Smooth muscle cell (in vitro differentiated cells): ENCODE data around the gene SDK1. TPM values are rescaled to one million over a fixed set of nuclear protein-coding genes. Genes with fewer than 3 reads are reported as not detected.

Experiments used
- DNase-seq: peaks from one replicate; lab custom pipeline; 2025; ENCODE audit not compliant: unreplicated experiment; lab: John Stamatoyannopoulos, UW
- H2AFZ ChIP-seq: fragments of 200-600 bp; sonication (generic); 2 replicates; pipeline ENCODE4 v1.6.0; 2016; ENCODE audit warnings: antibody characterized with exemption, low read depth, mild to moderate bottlenecking
- H3F3A ChIP-seq: fragments of 200-600 bp; sonication (generic); 2 replicates; pipeline ENCODE4 v1.6.0; 2017; ENCODE audit warnings: antibody characterized with exemption, low read depth
- H3K27ac ChIP-seq: fragments of 200-600 bp; sonication (generic); 2 replicates; pipeline ENCODE4 v1.5.1; 2016; ENCODE audit warnings: low read depth, mild to moderate bottlenecking
- H3K27me3 ChIP-seq: fragments of 200-600 bp; sonication (generic); 2 replicates; pipeline ENCODE4 v1.6.1; 2016; ENCODE audit warnings: low read depth, mild to moderate bottlenecking
- H3K36me3 ChIP-seq: fragments of 200-600 bp; sonication (generic); 2 replicates; pipeline ENCODE4 v1.5.1; 2016; ENCODE audit warnings: low read depth
- H3K4me1 ChIP-seq: fragments of 200-600 bp; sonication (generic); 2 replicates; pipeline ENCODE4 v1.5.1; 2016; ENCODE audit warnings: low read depth
- H3K4me2 ChIP-seq: fragments of 200-600 bp; sonication (generic); 2 replicates; pipeline ENCODE4 v1.6.0; 2016; ENCODE audit warnings: mild to moderate bottlenecking
- H3K4me3 ChIP-seq: fragments of 200-600 bp; sonication (generic); 2 replicates; pipeline ENCODE4 v1.5.1; 2016; ENCODE audit warnings: mild to moderate bottlenecking
- H3K79me2 ChIP-seq: fragments of 200-600 bp; sonication (generic); 2 replicates; pipeline ENCODE4 v1.6.0; 2016; ENCODE audit warnings: low read depth, mild to moderate bottlenecking
- H3K9ac ChIP-seq: fragments of 200-600 bp; sonication (generic); 2 replicates; pipeline ENCODE4 v1.6.0; 2016; ENCODE audit warnings: low read depth
- H3K9me3 ChIP-seq: fragments of 200-600 bp; sonication (generic); replicated peaks from 2 replicates; pipeline ENCODE4 v1.5.1; 2016; ENCODE audit warnings: low read depth
- H4K20me1 ChIP-seq: fragments of 200-600 bp; sonication (generic); 2 replicates; pipeline ENCODE4 v1.6.0; 2016; ENCODE audit warnings: low read depth
- WGBS: methylation state at CpG from one replicate; pipeline ENCODE4 v1.1.7; 2016; ENCODE audit warnings: low lambda C conversion rate; 5-methylcytosine and 5-hydroxymethylcytosine counted together
- polyA plus RNA-seq: library from polyadenylated mRNA; unstranded; fragments of >200 nt; fragmentation: Nextera tagmentation; extraction: Ambion mirVana; gene quantifications from 2 replicates; pipeline ENCODE4 v1.2.1, GENCODE V29; 2016
- total RNA-seq: library from RNA; depleted of rRNA; stranded (reverse); fragments of >200 nt; gene quantifications from 2 replicates; pipeline ENCODE4 v1.2.3, GENCODE V29; 2014
- TF ChIP-seq, protein P1 (sequence below): fragments of 200-600 bp; sonication (generic); IDR thresholded peaks from 2 replicates; pipeline ENCODE4 v1.5.1; 2017; ENCODE audit warnings: borderline replicate concordance, mild to moderate bottlenecking, antibody characterized with exemption; ENCODE audit not compliant: insufficient read depth, poor library complexity, severe bottlenecking

The SDK1 gene
- total and polyA plus RNA-seq, 2 experiments from 2014 or later: 1.1 to 2.5 TPM

DNA sequence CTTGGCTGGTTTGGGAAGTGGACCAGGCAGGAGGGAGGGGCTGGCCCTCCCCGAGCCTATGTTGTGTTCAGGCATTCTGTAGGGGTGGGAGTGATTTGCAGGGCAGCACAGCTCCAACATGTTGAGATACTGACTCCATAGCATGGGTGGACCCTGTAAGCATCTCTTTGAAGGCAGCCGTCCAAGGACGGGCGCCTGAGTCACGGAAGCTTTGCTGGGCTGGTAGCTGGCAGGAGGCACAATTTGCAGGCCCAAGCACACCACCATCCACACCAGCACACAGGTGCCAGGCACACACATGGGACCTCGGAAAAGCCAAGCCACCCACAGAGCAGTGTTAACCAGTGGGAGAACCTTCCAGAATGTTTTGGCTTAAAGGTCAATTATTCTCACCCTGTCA lies 875.9 kb downstream of the SDK1 start:
- no peaks in the 10 kb centered on the region for H3K9me3 ChIP-seq
- H3K27ac ChIP-seq: no peak overlapping the region
- WGBS: 96% methylated on average over 6 of the region's 6 CpGs
- no peaks in the 10 kb centered on the region for H3F3A ChIP-seq
- H3K4me2 ChIP-seq: no peak overlapping the region
- TF ChIP-seq, protein P1, sequence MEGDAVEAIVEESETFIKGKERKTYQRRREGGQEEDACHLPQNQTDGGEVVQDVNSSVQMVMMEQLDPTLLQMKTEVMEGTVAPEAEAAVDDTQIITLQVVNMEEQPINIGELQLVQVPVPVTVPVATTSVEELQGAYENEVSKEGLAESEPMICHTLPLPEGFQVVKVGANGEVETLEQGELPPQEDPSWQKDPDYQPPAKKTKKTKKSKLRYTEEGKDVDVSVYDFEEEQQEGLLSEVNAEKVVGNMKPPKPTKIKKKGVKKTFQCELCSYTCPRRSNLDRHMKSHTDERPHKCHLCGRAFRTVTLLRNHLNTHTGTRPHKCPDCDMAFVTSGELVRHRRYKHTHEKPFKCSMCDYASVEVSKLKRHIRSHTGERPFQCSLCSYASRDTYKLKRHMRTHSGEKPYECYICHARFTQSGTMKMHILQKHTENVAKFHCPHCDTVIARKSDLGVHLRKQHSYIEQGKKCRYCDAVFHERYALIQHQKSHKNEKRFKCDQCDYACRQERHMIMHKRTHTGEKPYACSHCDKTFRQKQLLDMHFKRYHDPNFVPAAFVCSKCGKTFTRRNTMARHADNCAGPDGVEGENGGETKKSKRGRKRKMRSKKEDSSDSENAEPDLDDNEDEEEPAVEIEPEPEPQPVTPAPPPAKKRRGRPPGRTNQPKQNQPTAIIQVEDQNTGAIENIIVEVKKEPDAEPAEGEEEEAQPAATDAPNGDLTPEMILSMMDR: no peak
- no peaks in the 10 kb centered on the region for H3K36me3 ChIP-seq
- no peaks in the 10 kb centered on the region for H3K27me3 ChIP-seq
- H3K79me2 ChIP-seq: no peaks in the 10 kb centered on the region
- no peak for DNase-seq
- no peaks in the 10 kb centered on the region for H3K4me1 ChIP-seq
- no peak overlapping the region for H2AFZ ChIP-seq
- H4K20me1 ChIP-seq: no peaks in the 10 kb centered on the region
- H3K9ac ChIP-seq: no peak overlapping the region
- no peak overlapping the region for H3K4me3 ChIP-seq

DNA sequence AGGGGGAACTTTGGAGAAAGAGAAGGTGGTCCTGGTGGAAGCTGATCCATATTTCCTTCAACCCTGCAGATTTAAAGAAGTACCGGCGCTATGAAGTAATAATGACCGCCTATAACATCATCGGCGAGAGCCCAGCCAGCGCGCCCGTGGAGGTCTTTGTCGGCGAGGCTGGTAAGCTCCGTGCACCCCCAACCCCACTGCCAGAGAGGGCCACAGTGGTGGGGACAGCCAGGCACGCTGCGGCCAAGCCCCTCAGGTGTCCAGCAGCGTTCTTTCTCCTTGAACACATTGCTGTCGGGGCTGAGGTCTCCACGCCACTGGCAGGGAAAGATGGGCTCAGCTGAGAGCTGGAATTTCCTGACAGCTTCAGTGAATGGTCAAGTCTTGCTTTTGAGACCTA lies 877.4 kb downstream of the SDK1 start:
- no peak overlapping the region for H2AFZ ChIP-seq
- DNase-seq: no peak
- no peaks in the 10 kb centered on the region for H3K79me2 ChIP-seq
- H3K4me3 ChIP-seq: no peak overlapping the region
- H3K4me1 ChIP-seq: no peaks in the 10 kb centered on the region
- H3K27me3 ChIP-seq: no peaks in the 10 kb centered on the region
- H3K9me3 ChIP-seq: no peaks in the 10 kb centered on the region
- H3K4me2 ChIP-seq: no peak overlapping the region
- TF ChIP-seq, protein P1: no peak
- no peaks in the 10 kb centered on the region for H3K36me3 ChIP-seq
- no peaks in the 10 kb centered on the region for H4K20me1 ChIP-seq
- WGBS: 97% methylated on average over 16 of the region's 16 CpGs
- no peak overlapping the region for H3K27ac ChIP-seq
- no peak overlapping the region for H3K9ac ChIP-seq
- H3F3A ChIP-seq: no peaks in the 10 kb centered on the region

DNA sequence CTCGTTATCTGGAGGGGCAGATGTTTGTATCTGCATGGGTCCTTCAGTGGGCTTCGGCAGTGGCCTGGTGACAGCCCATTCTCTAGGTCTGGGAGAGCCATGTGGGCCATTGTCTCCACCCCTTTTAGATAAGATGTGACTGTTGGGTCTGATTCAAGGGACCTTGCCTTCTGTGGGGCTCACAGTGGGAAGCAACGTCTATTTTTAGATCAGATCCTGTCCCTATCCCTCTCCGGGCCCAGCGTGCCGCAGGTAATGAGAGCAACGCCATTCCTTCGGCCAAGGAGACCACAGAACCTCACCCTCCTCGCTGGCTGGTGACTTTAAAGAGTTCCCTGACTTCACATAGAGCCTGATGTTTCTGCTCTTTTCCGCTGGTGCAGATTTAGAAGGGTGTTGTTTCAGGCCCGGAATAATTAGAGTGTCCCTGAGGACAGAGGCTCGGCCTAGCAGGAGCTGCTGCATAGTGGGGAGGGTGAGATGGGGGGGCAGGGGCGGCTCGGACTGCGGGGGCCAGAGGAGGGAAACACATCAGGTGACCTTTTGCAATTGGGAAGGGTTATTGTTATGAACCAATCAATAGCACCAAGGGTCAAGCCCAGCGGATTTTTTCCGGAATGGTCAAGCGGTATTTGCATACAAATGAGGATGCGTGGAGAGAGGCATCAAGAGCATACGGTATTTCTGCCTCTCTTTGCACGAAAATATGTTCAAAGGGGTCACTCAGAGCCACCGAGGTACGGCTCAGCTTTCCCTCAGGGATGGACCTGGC lies 878.0 kb downstream of the SDK1 start:
- Histone ChIP-seq H3K4me3 (no peak overlapping the region), H3K9me3 (no peaks in the 10 kb centered on the region), H3K27ac (no peak overlapping the region), H3K27me3 (no peaks in the 10 kb centered on the region), H3F3A (no peaks in the 10 kb centered on the region), H3K36me3 (no peaks in the 10 kb centered on the region), H3K4me2 (no peak overlapping the region), H2AFZ (no peak overlapping the region), H3K79me2 (no peaks in the 10 kb centered on the region), H4K20me1 (no peaks in the 10 kb centered on the region), H3K4me1 (no peaks in the 10 kb centered on the region), H3K9ac (no peak overlapping the region)
- TF ChIP-seq, protein P1: no peak
- DNase-seq: no peak
- 93% methylated on average over 23 of the region's 23 CpGs for WGBS
